H9 (cell line): ENCODE data around the gene CDC25C. TPM values are rescaled to one million over a fixed set of nuclear protein-coding genes. Genes with fewer than 3 reads are reported as not detected.

Experiments used
- DNase-seq: peaks from one replicate; pipeline ENCODE4 v3.0.0-alpha.2; 2017
- H2AFZ ChIP-seq: one replicate; pipeline ENCODE4 v1.6.1; 2013; ENCODE audit warnings: mild to moderate bottlenecking, low read length, control low read depth, moderate library complexity
- H2AK5ac ChIP-seq: 2 replicates; pipeline ENCODE4 v1.6.1; 2013; ENCODE audit warnings: low read length, control low read depth, mixed read lengths; ENCODE audit not compliant: insufficient read length
- H2BK120ac ChIP-seq: one replicate; pipeline ENCODE4 v1.6.1; 2013; ENCODE audit warnings: low read depth, mild to moderate bottlenecking, low read length, control low read depth, inconsistent platforms; ENCODE audit not compliant: poor library complexity, severe bottlenecking
- H2BK12ac ChIP-seq: 2 replicates; pipeline ENCODE4 v1.6.1; 2013; ENCODE audit warnings: low read length, control low read depth, mixed read lengths, low read depth; ENCODE audit not compliant: insufficient read length
- H2BK15ac ChIP-seq: 2 replicates; pipeline ENCODE4 v1.6.1; 2013; ENCODE audit warnings: low read depth, low read length, control low read depth
- H2BK20ac ChIP-seq: one replicate; pipeline ENCODE4 v1.6.1; 2013; ENCODE audit warnings: low read depth, mild to moderate bottlenecking, low read length, control low read depth, inconsistent platforms; ENCODE audit not compliant: poor library complexity, severe bottlenecking
- H2BK5ac ChIP-seq: 2 replicates; pipeline ENCODE4 v1.6.1; 2013; ENCODE audit warnings: low read length, control low read depth, mixed read lengths; ENCODE audit not compliant: insufficient read length
- H3K14ac ChIP-seq: 2 replicates; pipeline ENCODE4 v1.6.1; 2013; ENCODE audit warnings: low read length, control low read depth; ENCODE audit not compliant: insufficient read depth
- H3K18ac ChIP-seq: 2 replicates; pipeline ENCODE4 v1.6.1; 2013; ENCODE audit warnings: low read depth, mild to moderate bottlenecking, mixed read lengths, low read length, control low read depth; ENCODE audit not compliant: insufficient read length
- H3K23ac ChIP-seq: 2 replicates; pipeline ENCODE4 v1.6.1; 2013; ENCODE audit warnings: low read length, control low read depth, mixed read lengths, low read depth; ENCODE audit not compliant: insufficient read length
- H3K23me2 ChIP-seq: 2 replicates; pipeline ENCODE4 v1.6.1; 2013; ENCODE audit warnings: low read depth, mild to moderate bottlenecking, mixed read lengths, low read length, control low read depth; ENCODE audit not compliant: insufficient read length, poor library complexity, severe bottlenecking
- H3K27ac ChIP-seq: 2 replicates; pipeline ENCODE4 v1.5.1; 2013; ENCODE audit warnings: low read length, control low read depth, mixed read lengths, low read depth; ENCODE audit not compliant: insufficient read length
- H3K27me3 ChIP-seq: 2 replicates; pipeline ENCODE4 v1.6.1; 2013; ENCODE audit warnings: low read length, control low read depth, inconsistent platforms; ENCODE audit not compliant: insufficient read depth
- H3K4ac ChIP-seq: 2 replicates; pipeline ENCODE4 v1.6.1; 2013; ENCODE audit warnings: low read depth, mild to moderate bottlenecking, control low read depth, inconsistent platforms, low read length, moderate library complexity
- H3K4me1 ChIP-seq: 2 replicates; pipeline ENCODE4 v1.6.1; 2013; ENCODE audit warnings: low read length, control low read depth, inconsistent platforms; ENCODE audit not compliant: insufficient read depth
- H3K4me2 ChIP-seq: 2 replicates; pipeline ENCODE4 v1.6.1; 2013; ENCODE audit warnings: low read length, control low read depth, mixed read lengths; ENCODE audit not compliant: insufficient read length, insufficient read depth
- H3K56ac ChIP-seq: 2 replicates; pipeline ENCODE4 v1.6.1; 2013; ENCODE audit warnings: low read depth, mild to moderate bottlenecking, mixed read lengths, low read length, control low read depth; ENCODE audit not compliant: insufficient read length
- H3K79me1 ChIP-seq: 2 replicates; pipeline ENCODE4 v1.6.1; 2013; ENCODE audit warnings: low read depth, mild to moderate bottlenecking, moderate library complexity, low read length, control low read depth, inconsistent platforms; ENCODE audit not compliant: insufficient read depth, poor library complexity, severe bottlenecking
- H3K79me2 ChIP-seq: 2 replicates; pipeline ENCODE4 v1.6.1; 2013; ENCODE audit warnings: low read length, control low read depth, inconsistent platforms; ENCODE audit not compliant: insufficient read depth
- H3K9ac ChIP-seq: 2 replicates; pipeline ENCODE4 v1.6.1; 2013; ENCODE audit warnings: low read length, control low read depth, mixed read lengths; ENCODE audit not compliant: insufficient read length; ENCODE audit errors: extremely low read depth
- H3K9me3 ChIP-seq: one replicate; pipeline ENCODE4 v1.6.1; 2013; ENCODE audit warnings: low read depth, low read length, inconsistent platforms; ENCODE audit not compliant: control insufficient read depth
- H3T11ph ChIP-seq: one replicate; pipeline ENCODE4 v1.6.1; 2013; ENCODE audit warnings: mild to moderate bottlenecking, low read length, control low read depth, inconsistent platforms
- H4K20me1 ChIP-seq: one replicate; pipeline ENCODE4 v1.6.1; 2013; ENCODE audit not compliant: control insufficient read depth, insufficient read length, insufficient read depth
- H4K5ac ChIP-seq: 2 replicates; pipeline ENCODE4 v1.6.1; 2013; ENCODE audit warnings: low read depth, mild to moderate bottlenecking, mixed read lengths, low read length, control low read depth; ENCODE audit not compliant: insufficient read length
- H4K8ac ChIP-seq: replicated peaks from 2 replicates; pipeline ENCODE4 v1.6.1; 2013; ENCODE audit warnings: low read length, control low read depth, mixed read lengths, low read depth; ENCODE audit not compliant: insufficient read length
- H4K91ac ChIP-seq: 2 replicates; pipeline ENCODE4 v1.6.1; 2013; ENCODE audit warnings: low read depth, mild to moderate bottlenecking, moderate library complexity, mixed read lengths, low read length, control low read depth; ENCODE audit not compliant: insufficient read length
- H3K27ac Mint-ChIP-seq, 3 experiments: 2 replicates in 2 of 3; 3 replicates in 1 of 3; pipeline ENCODE4 v1.8.0; 2020 to 2021; ENCODE audit warnings: mixed read lengths in 3 of 3, mild to moderate bottlenecking in 1 of 3, moderate library complexity in 1 of 3
- H3K27me3 Mint-ChIP-seq: 2 replicates; pipeline ENCODE4 v1.8.0; 2021; ENCODE audit warnings: low read depth, mild to moderate bottlenecking, moderate library complexity, mixed read lengths
- H3K36me3 Mint-ChIP-seq, 3 experiments: 2 replicates in 2 of 3; 3 replicates in 1 of 3; pipeline ENCODE4 v1.8.0; 2020 to 2021; ENCODE audit warnings: low read depth in 3 of 3, mixed read lengths in 3 of 3; ENCODE audit not compliant: insufficient read depth in 1 of 3
- H3K4me1 Mint-ChIP-seq, 2 experiments: 2 replicates each; pipeline ENCODE4 v1.8.0; 2020; ENCODE audit warnings: mixed read lengths in 2 of 2
- H3K4me3 Mint-ChIP-seq, 2 experiments: 2 replicates in 1 of 2; 3 replicates in 1 of 2; pipeline ENCODE4 v1.8.0; 2020 to 2021; ENCODE audit warnings: mild to moderate bottlenecking in 2 of 2, mixed read lengths in 2 of 2, moderate library complexity in 1 of 2
- H3K9me3 Mint-ChIP-seq, 2 experiments: 2 replicates in 1 of 2; 3 replicates in 1 of 2; pipeline ENCODE4 v1.8.0; 2020; ENCODE audit warnings: mild to moderate bottlenecking in 2 of 2, mixed read lengths in 2 of 2, moderate library complexity in 1 of 2
- CTCF ChIP-seq: fragments of 200-600 bp; sonication (generic); conservative IDR thresholded peaks from 3 replicates; pipeline ENCODE4 v1.8.0; 2021; ENCODE audit warnings: antibody characterized with exemption, mild to moderate bottlenecking
- WGBS: extraction: QIAGEN DNeasy Blood & Tissue Kit; methylation state at CpG from one replicate; pipeline ENCODE4 v1.1.7; 2013; ENCODE audit warnings: missing lambda C conversion rate, low lambda C conversion rate, mixed read lengths; ENCODE audit not compliant: insufficient read length; ENCODE audit errors: extremely low coverage; 5-methylcytosine and 5-hydroxymethylcytosine counted together
- total RNA-seq: library from RNA; stranded (reverse); gene quantifications from 2 replicates; pipeline ENCODE4 v1.2.1, GENCODE V29; 2021

The CDC25C gene
- total RNA-seq, 1 experiment from 2014 or later: 22.8 TPM

- no peaks in the 10 kb centered on the region for H3K27me3 ChIP-seq
- H2BK12ac ChIP-seq: no peak overlapping the region
- H3K79me2 ChIP-seq: no peaks in the 10 kb centered on the region
- Mint-ChIP-seq H3K27ac (no peak overlapping the region), H3K4me1 (peaks cover 4 to 7% of the 10 kb centered on the region in 2 experiments; a peak in 3 of 4 replicates), H3K9me3 (no peaks in the 10 kb centered on the region), H3K27me3 (peaks cover 11% of the 10 kb centered on the region), H3K4me3 (no peak overlapping the region), H3K36me3 (no peaks in the 10 kb centered on the region)
- no peak overlapping the region for H3K4me2 ChIP-seq
- no peak overlapping the region for H4K8ac ChIP-seq
- no peak overlapping the region for H3K56ac ChIP-seq
- TF ChIP-seq CTCF: no peak
- WGBS: no CpG with 5 or more reads among the region's 29 CpGs
- H3K79me1 ChIP-seq: no peaks in the 10 kb centered on the region
- no peak overlapping the region for H3K4ac ChIP-seq
- no peaks in the 10 kb centered on the region for H3K4me1 ChIP-seq
- no peak overlapping the region for H4K5ac ChIP-seq
- DNase-seq: no peak
- H2AFZ ChIP-seq: no peak overlapping the region
- H2BK120ac ChIP-seq: no peak overlapping the region
- no peak overlapping the region for H3T11ph ChIP-seq
- no peak overlapping the region for H3K23ac ChIP-seq
- no peak overlapping the region for H3K9ac ChIP-seq
- no peaks in the 10 kb centered on the region for H3K9me3 ChIP-seq
- no peak overlapping the region; the same call in 1 of the 2 replicates for H2BK15ac ChIP-seq
- no peak overlapping the region for H4K91ac ChIP-seq
- peaks cover 2% of the 10 kb centered on the region for H3K23me2 ChIP-seq
- no peaks in the 10 kb centered on the region for H4K20me1 ChIP-seq
- H2BK20ac ChIP-seq: no peak overlapping the region
- no peak overlapping the region for H3K18ac ChIP-seq
- no peak overlapping the region for H2BK5ac ChIP-seq
- no peak overlapping the region for H2AK5ac ChIP-seq
- H3K14ac ChIP-seq: no peak overlapping the region; the same call in 1 of the 2 replicates
- no peak overlapping the region for H3K27ac ChIP-seq
Observed at GRCh38 chr5:138257583-138257982, 74.0 kb downstream of the CDC25C start.
